NT2/D1 (cell line): ENCODE measurements around the gene SH3GLB1.

ENCODE experiments used
- SUZ12 ChIP-seq: IDR thresholded peaks from 2 replicates; pipeline ENCODE4 v1.6.1; 2011; ENCODE audit not compliant: insufficient read length, insufficient read depth; ENCODE audit errors: extremely low read depth
- ZNF274 ChIP-seq: IDR thresholded peaks from 2 replicates; pipeline ENCODE4 v1.6.1; 2011; ENCODE audit warnings: mild to moderate bottlenecking, low read depth, low read length

- TF ChIP-seq SUZ12 (no peak), ZNF274 (no peak)
Measured at GRCh38 chr1:86714561-86715244, 10.3 kb downstream of the SH3GLB1 start.
